K562 treated with DMSO at 1 percent for 12 hours (cell line): ENCODE results near the gene AK2. TPM values are rescaled to one million over a fixed set of nuclear protein-coding genes. Genes with fewer than 3 reads are reported as not detected.

Experiments
- total RNA-seq: library from RNA; unstranded; fragments of 300-600 nt; gene quantifications from 2 replicates; pipeline ENCODE4 v1.2.3, GENCODE V29; 2022; ENCODE audit not compliant: insufficient read depth

Gene AK2
- total RNA-seq, result 127 and 171 TPM in 2 replicates

GRCh38 chr1:33036526-33037503, at the start of gene AK2:
TSS of gene AK2 (minus strand) at chr1:33036883. CDS start at chr1:33036828, 55 bp downstream.

GRCh38 chr1:33080885-33081553, 44.3 kb upstream of the AK2 start, which contains the start of gene AZIN2:
TSS of gene AZIN2 (plus strand) at chr1:33081153. CDS start at chr1:33082250, 1,097 bp downstream.

GRCh38 chr1:32964461-32965250, 72.0 kb downstream of the AK2 start, which contains the start of gene RNF19B:
TSS of gene RNF19B (minus strand) at chr1:32964809. CDS start at chr1:32964685, 124 bp downstream.

Other genes starting within 250 kb of the AK2 start
- 234 and 408 TPM in 2 replicates for gene YARS1, start 219.5 kb downstream of the AK2 start, total RNA-seq
- gene S100PBP, start 219.2 kb downstream of the AK2 start, total RNA-seq, result 6.7 and 16.1 TPM in 2 replicates
- not detected in 2 replicates for gene FNDC5, start 166.0 kb downstream of the AK2 start, total RNA-seq
- not detected in 2 replicates for gene HPCA, start 150.4 kb downstream of the AK2 start, total RNA-seq
- gene TMEM54, start 135.5 kb downstream of the AK2 start, total RNA-seq, result 33.8 and 42.4 TPM in 2 replicates
- gene RNF19B, start 72.1 kb downstream of the AK2 start, total RNA-seq, result 23.9 and 36.6 TPM in 2 replicates
- 1.8 and 4.9 TPM in 2 replicates for gene AZIN2, start 44.3 kb upstream of the AK2 start, total RNA-seq
- 3.2 and 6.2 TPM in 2 replicates for gene TRIM62, start 145.2 kb upstream of the AK2 start, total RNA-seq
- gene ZNF362, start 219.6 kb upstream of the AK2 start, total RNA-seq, result 0.90 and 1.5 TPM in 2 replicates